Keratinocyte (primary cell): ENCODE results near the gene NAGA.

Experiments
- CTCF ChIP-seq, 3 experiments: IDR thresholded peaks in 1 of 3; conservative IDR thresholded peaks in 1 of 3; optimal IDR thresholded peaks in 1 of 3; 2 replicates in 2 of 3; 3 replicates in 1 of 3; pipeline versions ENCODE3 to v1.5.1; 2011; ENCODE audit warnings: low read length in 3 of 3, mild to moderate bottlenecking in 3 of 3, moderate library complexity in 2 of 3, control low read depth in 1 of 3, inconsistent platforms in 1 of 3; ENCODE audit not compliant: insufficient read depth in 2 of 3; ENCODE audit errors: extremely low read depth in 1 of 3
- EZH2 ChIP-seq: IDR thresholded peaks from one replicate; pipeline ENCODE4 v1.6.1; 2012; ENCODE audit warnings: inconsistent platforms, mild to moderate bottlenecking, low read length, moderate library complexity

DNA sequence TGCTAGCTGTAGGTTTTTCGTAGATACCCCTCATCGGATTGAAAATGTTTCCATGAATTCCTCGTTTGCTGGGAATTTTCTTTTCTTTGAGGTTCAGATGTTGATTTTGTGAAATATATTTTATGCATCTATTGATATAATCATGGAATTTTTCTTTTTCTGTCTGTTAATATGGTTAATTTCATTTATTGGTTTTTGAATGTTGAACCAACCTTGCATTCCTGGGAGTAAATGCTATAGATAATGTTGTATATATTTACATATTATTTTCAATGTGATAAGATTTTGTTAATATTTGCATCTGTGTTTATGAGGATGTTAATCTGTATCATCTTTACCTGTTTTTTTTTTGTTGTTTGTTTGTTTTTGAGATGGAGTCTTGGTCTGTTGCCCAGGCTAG, 30.6 kb upstream of the NAGA start:
- no peak for TF ChIP-seq CTCF (optimal IDR thresholded peaks at IDR 0.05 in 1 of 3, IDR thresholded peaks at IDR 0.05 in 1 of 3, conservative IDR thresholded peaks at IDR 0.05 in 1 of 3; ENCODE audit: extremely low read depth in 1 of 3, insufficient read depth in 2 of 3, low read length in 3 of 3)
- TF ChIP-seq EZH2 = no peak
